ENCODE results near the gene CD300LD.

Gene CD300LD

GRCh38 chr17:74582633-74583032 is 9.4 kb downstream of the CD300LD start:
- H2AFZ ChIP-seq (ENCODE audit: low read length): no peak overlapping the region
- H3K36me3 ChIP-seq (replicated peaks; ENCODE audit: insufficient read depth, low read length): no peaks in the 10 kb centered on the region
- no peak overlapping the region for H3K9ac ChIP-seq (ENCODE audit: low read length)
- DNase-seq: no peak
- no peaks in the 10 kb centered on the region for H3K9me2 ChIP-seq (replicated peaks; ENCODE audit: insufficient read depth, low read length)
- peaks cover 90% of the 10 kb centered on the region for H3K27me3 ChIP-seq (replicated peaks; ENCODE audit: insufficient read depth, low read length)
- no peaks in the 10 kb centered on the region for H3K9me3 ChIP-seq (replicated peaks; ENCODE audit: insufficient read depth, low read length)
- no peaks in the 10 kb centered on the region for H3F3A ChIP-seq (ENCODE audit: insufficient read depth, low read length)
- H3K79me2 ChIP-seq (ENCODE audit: low read length): no peaks in the 10 kb centered on the region
- no peak overlapping the region for H3K4me3 ChIP-seq (ENCODE audit: low read length)
- H4K20me1 ChIP-seq (ENCODE audit: insufficient read depth, low read length): no peaks in the 10 kb centered on the region
- no peaks in the 10 kb centered on the region for H3K4me1 ChIP-seq (ENCODE audit: low read length)
- TF ChIP-seq CTCF (IDR thresholded peaks at IDR 0.05; ENCODE audit: low read length) (no peak), EZH2phosphoT487 (IDR thresholded peaks at IDR 0.05; ENCODE audit: low read length) (no peak), EZH2 (optimal IDR thresholded peaks at IDR 0.05; ENCODE audit: low read depth, low read length) (no peak)
- H3K27ac ChIP-seq (ENCODE audit: low read length): no peak overlapping the region
- no peak overlapping the region for H3K4me2 ChIP-seq (ENCODE audit: low read depth, low read length)

GRCh38 chr17:74579900-74580299 is 12.2 kb downstream of the CD300LD start:
- Histone ChIP-seq H3K27ac (ENCODE audit: low read length) (no peak overlapping the region), H3K36me3 (replicated peaks; ENCODE audit: insufficient read depth, low read length) (no peaks in the 10 kb centered on the region), H3K4me3 (ENCODE audit: low read length) (no peak overlapping the region), H3K4me1 (ENCODE audit: low read length) (no peaks in the 10 kb centered on the region), H3K9ac (ENCODE audit: low read length) (no peak overlapping the region), H3K4me2 (ENCODE audit: low read depth, low read length) (0 out of 2 replicates have a peak overlapping the region, but pooled peaks have one; percentile 4), H2AFZ (ENCODE audit: low read length) (no peak overlapping the region; the same call in 1 of the 2 replicates), H3K9me2 (replicated peaks; ENCODE audit: insufficient read depth, low read length) (no peaks in the 10 kb centered on the region), H4K20me1 (ENCODE audit: insufficient read depth, low read length) (no peaks in the 10 kb centered on the region), H3K79me2 (ENCODE audit: low read length) (no peaks in the 10 kb centered on the region), H3F3A (ENCODE audit: insufficient read depth, low read length) (no peaks in the 10 kb centered on the region), H3K27me3 (replicated peaks; ENCODE audit: insufficient read depth, low read length) (peaks cover 89% of the 10 kb centered on the region), H3K9me3 (replicated peaks; ENCODE audit: insufficient read depth, low read length) (no peaks in the 10 kb centered on the region)
- TF ChIP-seq EZH2phosphoT487 (IDR thresholded peaks at IDR 0.05; ENCODE audit: low read length) (no peak), CTCF (IDR thresholded peaks at IDR 0.05; ENCODE audit: low read length) (no peak), EZH2 (optimal IDR thresholded peaks at IDR 0.05; ENCODE audit: low read depth, low read length) (no peak)
- DNase-seq: no peak

GRCh38 chr17:74578979-74579378 is 13.1 kb downstream of the CD300LD start:
- no peak overlapping the region for H2AFZ ChIP-seq (ENCODE audit: low read length)
- H3K4me2 ChIP-seq (ENCODE audit: low read depth, low read length): no peak overlapping the region
- TF ChIP-seq CTCF (IDR thresholded peaks at IDR 0.05; ENCODE audit: low read length) (no peak), EZH2 (optimal IDR thresholded peaks at IDR 0.05; ENCODE audit: low read depth, low read length) (no peak), EZH2phosphoT487 (IDR thresholded peaks at IDR 0.05; ENCODE audit: low read length) (no peak)
- H3K9me3 ChIP-seq (replicated peaks; ENCODE audit: insufficient read depth, low read length): no peaks in the 10 kb centered on the region
- no peaks in the 10 kb centered on the region for H4K20me1 ChIP-seq (ENCODE audit: insufficient read depth, low read length)
- H3K27me3 ChIP-seq (replicated peaks; ENCODE audit: insufficient read depth, low read length): peaks cover 89% of the 10 kb centered on the region
- no peaks in the 10 kb centered on the region for H3K9me2 ChIP-seq (replicated peaks; ENCODE audit: insufficient read depth, low read length)
- H3F3A ChIP-seq (ENCODE audit: insufficient read depth, low read length): no peaks in the 10 kb centered on the region
- DNase-seq: no peak
- H3K4me1 ChIP-seq (ENCODE audit: low read length): no peaks in the 10 kb centered on the region
- no peaks in the 10 kb centered on the region for H3K79me2 ChIP-seq (ENCODE audit: low read length)
- no peaks in the 10 kb centered on the region for H3K36me3 ChIP-seq (replicated peaks; ENCODE audit: insufficient read depth, low read length)
- H3K4me3 ChIP-seq (ENCODE audit: low read length): no peak overlapping the region
- H3K9ac ChIP-seq (ENCODE audit: low read length): no peak overlapping the region
- no peak overlapping the region for H3K27ac ChIP-seq (ENCODE audit: low read length)

Data from MM.1S (cell line).